M059J (cell line): ENCODE measurements around the gene ASH1L. TPM values are rescaled to one million over a fixed set of nuclear protein-coding genes. Genes with fewer than 3 reads are reported as not detected.
"Not testable (repeated sequence)": the region's sequence is repeated elsewhere in the genome, so short reads cannot be mapped to it uniquely, and the experiment has no call there.

Experiments
- DNase-seq: peaks from one replicate; pipeline ENCODE4 v3.0.0-alpha.2; 2012; ENCODE audit warnings: low read depth
- total RNA-seq: library from RNA; depleted of rRNA; stranded (reverse); fragments of >200 nt; shearing (Covaris generic); gene quantifications from 2 replicates; pipeline ENCODE4 v1.2.3, GENCODE V29; 2014

Gene ASH1L
- total RNA-seq, 1 experiment from 2014 or later = 23.4 TPM

- DNase-seq = peak; percentile 100
Measured at GRCh38 chr1:155308493-155309422, 253.8 kb downstream of the ASH1L start, which contains the start of gene FDPS. Gene FDPS (plus strand): TSS chr1:155308866. CDS start chr1:155309790, 924 bp downstream.

- DNase-seq = peak; percentile 53
Measured at GRCh38 chr1:155307247-155307740, 255.3 kb downstream of the ASH1L start.

GRCh38 chr1:155305881-155306391 is 256.7 kb downstream of the ASH1L start:
- DNase-seq = no peak

GRCh38 chr1:155304558-155305063 is 258.0 kb downstream of the ASH1L start:
- no peak for DNase-seq

- no peak for DNase-seq
Measured at GRCh38 chr1:155301342-155301841, 261.2 kb downstream of the ASH1L start, which contains the start of gene PKLR. Gene PKLR (minus strand): TSS chr1:155301438. CDS start chr1:155301395, 43 bp downstream.

DNA sequence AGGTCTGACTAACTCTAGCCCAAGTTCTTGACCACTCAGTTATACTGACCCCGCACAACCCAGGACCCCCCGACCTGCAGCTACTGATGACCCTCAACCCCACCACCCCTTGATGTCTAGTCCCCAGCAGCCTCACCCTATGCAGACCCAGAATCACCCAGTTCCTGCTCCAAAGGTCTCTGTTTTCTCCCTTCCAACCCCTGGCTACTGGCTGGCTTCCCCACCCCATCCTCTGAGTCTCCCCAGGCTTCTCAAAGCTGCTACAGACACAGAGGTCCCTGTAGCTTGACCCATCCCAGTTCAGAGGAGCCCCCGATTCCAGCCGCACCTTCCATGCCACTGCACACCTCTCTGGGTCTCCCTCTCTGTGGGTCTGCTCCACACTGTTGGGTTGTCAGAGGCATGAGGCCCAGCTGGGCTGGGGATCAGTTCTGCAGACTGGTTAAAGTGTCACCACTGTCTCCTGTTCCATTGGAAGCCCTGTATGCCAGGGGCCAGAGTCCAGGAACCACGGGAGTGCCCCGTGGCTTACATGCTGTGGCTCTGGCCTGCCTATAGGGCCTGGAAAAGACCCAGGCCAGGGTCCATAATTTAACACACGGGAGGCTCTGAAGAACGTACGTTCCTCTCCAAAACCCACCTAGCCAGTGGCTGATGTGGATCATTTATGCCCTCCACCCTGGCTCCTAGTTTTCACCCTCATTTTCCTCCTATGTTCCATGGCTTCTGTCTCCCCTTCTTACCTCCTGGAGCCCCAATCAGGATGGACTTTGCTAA is 261.9 kb downstream of the ASH1L start:
- no peak for DNase-seq

DNA sequence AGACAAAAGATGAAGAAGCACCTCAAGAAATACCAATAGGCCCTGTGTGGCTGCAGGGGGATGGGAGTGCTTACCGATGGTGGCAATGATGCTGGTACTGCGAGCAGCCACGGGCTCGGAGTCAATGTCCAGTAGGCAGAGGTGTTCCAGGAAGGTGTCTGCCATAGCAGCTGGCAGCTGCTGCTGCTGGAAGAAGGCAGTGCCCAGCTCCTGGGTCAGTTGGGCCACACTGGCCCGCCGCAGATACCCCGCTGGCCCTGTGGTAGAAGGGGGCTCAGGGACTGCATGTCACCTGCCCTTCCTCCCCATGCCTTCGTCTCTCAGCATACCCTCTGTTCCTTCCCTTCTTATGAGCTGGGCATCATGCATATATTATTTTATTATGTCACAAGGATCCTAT is 262.6 kb downstream of the ASH1L start:
- no peak for DNase-seq

DNA sequence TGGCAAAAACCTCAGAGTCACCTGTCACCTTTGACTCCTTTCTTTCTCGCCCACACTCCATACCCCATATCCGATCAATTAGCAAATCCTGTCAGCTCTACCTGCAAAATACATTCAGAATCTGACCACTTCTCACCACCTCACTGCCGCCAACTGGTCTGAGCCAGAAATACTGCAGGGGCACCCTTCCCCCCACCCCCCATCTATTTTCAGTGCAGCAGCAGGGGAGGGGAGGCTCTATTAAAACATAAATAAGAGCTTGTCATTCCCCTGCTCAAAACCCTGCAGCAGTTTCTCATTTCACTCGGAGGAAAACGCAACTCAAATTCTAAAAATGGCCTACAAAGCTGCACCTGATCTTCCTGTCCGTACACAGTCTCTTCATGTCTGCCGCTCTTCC is 265.2 kb downstream of the ASH1L start:
- no peak for DNase-seq

DNA sequence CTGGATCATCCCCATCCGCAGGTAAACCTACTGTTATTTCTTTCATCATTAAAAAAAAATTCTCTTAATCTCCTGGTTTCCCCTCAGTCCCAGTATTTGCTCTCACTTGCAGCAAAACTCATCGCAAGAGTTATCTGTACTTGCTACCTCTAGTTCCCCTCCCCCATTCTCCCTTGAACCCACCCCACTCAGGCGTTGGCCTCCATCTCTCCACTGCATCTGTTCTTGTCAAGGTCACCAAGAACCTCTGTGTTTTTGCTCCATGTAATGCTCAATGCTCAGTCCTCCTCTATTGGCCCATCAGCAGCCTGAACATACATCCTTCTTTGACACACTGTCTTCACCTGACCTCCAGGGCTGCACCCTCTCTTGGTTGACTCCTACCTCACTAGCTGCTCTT is 265.9 kb downstream of the ASH1L start:
- DNase-seq = no peak

- no peak for DNase-seq
Measured at GRCh38 chr1:155295942-155296267, 266.7 kb downstream of the ASH1L start.

GRCh38 chr1:155295183-155295941 is 267.2 kb downstream of the ASH1L start:
- no peak for DNase-seq

- DNase-seq = no peak
Measured at GRCh38 chr1:155294520-155295182, 268.0 kb downstream of the ASH1L start.

DNA sequence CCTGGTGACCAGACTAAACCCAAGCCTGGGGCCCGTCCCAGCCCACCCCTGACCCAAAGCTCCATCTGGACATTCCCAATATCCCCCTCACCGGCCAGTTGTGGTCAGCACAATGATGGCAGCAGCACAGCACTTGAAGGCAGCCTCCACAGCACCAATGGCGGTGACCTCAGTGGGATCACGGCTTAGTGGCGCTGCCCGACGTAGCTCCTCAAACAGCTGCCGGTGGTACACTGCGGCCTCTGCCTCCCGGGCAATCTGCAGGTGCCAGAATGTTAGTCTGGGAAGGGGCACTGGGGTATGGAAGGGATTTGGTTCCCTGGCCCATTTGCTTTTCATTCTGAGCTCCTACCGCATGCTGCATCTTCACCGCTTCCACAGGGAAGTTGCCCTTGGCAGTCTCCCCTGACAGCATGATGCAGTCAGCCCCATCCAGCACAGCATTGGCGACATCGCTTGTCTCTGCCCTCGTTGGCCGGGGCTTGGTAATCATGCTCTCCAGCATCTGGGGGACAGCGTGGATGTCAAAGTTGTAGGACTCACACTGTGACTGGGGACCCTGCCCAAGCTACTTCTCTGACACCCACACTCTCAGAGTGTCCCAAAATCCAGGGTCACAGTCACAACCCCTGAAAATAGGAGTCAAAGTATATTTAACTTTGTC is 269.4 kb downstream of the ASH1L start:
- DNase-seq = no peak

DNA sequence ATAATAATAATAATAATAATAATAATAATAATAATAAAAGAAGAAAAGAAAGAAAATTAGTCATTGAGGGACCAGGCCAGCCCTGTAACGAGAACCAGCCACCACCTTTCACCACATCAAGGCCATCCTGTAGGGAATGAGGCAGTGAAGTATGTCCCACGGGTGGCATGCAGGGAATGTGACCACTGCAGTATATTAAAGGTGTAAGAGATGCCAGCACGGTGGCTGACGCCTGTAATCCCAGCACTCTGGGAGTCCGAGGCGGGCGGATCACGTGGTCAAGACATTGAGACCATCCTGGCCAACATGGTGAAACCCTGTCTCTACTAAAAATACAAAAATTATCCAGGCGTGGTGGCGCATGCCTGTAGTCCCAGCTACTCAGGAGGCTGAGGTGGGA is 271.6 kb downstream of the ASH1L start:
- DNase-seq = not testable (repeated sequence)

DNA sequence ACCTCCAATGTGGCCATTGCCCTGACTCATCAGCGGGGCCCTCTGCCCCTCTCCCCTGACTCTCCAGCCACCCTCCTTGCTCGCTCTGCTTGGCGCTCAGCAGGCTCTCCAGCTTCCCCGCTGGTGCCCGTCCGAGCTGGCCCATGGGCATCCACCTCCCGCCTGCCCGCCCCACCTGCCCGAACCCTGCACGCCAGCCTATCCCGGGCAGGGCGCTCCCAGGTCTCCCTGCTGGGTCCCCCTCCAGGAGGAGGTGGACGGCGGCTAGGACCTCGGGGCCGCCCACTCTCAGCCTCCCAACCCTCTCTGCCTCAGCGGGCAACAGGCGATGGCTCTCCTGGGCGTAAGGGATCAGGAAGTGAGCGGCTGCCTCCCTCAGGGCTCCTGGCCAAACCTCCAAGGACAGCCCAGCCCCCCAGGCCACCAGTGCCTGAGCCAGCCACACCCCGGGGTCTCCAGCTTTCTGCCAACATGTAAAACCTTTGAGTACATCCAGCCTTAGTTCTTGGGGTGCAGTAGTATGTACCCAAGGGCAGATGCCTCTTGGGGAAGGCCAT is 274.5 kb downstream of the ASH1L start:
- no peak for DNase-seq

GRCh38 chr1:155286544-155286943 is 276.1 kb downstream of the ASH1L start:
- no peak for DNase-seq

DNA sequence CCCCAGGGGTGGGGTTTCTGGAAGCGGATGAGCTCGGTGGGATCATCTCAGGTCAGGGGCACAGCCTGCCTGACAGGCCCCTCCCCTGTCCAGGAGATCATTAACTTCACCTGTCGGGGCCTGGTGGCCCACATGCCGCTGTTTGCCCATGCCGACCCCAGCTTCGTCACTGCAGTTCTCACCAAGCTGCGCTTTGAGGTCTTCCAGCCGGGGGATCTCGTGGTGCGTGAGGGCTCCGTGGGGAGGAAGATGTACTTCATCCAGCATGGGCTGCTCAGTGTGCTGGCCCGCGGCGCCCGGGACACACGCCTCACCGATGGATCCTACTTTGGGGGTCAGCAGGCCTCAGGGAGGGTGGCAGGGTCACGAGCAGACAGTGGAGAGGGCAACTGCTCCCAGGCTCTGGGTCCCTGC is 277.0 kb downstream of the ASH1L start:
- DNase-seq = no peak
